K562 (cell line): ENCODE measurements around the gene NUCKS1. TPM values are rescaled to one million over a fixed set of nuclear protein-coding genes. Genes with fewer than 3 reads are reported as not detected.

Experiments
- BRCA1 ChIP-seq, 2 experiments: fragments of 450-650 bp in 1 of 2; sonication (generic) in 1 of 2; formaldehyde crosslinking in 1 of 2; IDR thresholded peaks; 2 replicates each; pipeline versions ENCODE4 v1.5.0 to v1.6.1; 2017 to 2020; ENCODE audit warnings: mild to moderate bottlenecking in 1 of 2, missing genetic modification reagents in 1 of 2
- CHD7 ChIP-seq: fragments of 200-600 bp; sonication (generic); IDR thresholded peaks from one replicate; pipeline ENCODE4 v1.6.1; 2012; ENCODE audit warnings: mild to moderate bottlenecking, low read depth, low read length, inconsistent platforms
- TAF9B ChIP-seq: fragments of 450-650 bp; IDR thresholded peaks from 2 replicates; pipeline ENCODE4 v1.6.1; 2018; ENCODE audit warnings: mild to moderate bottlenecking; ENCODE audit not compliant: partially characterized antibody
- TCF3 ChIP-seq: sonication (generic); formaldehyde crosslinking; IDR thresholded peaks from 2 replicates; pipeline ENCODE4 v1.4.0; 2020; ENCODE audit warnings: mild to moderate bottlenecking, missing genetic modification reagents
- TRIM25 ChIP-seq: fragments of 450-650 bp; IDR thresholded peaks from 2 replicates; pipeline ENCODE4 v1.7.0; 2016; ENCODE audit warnings: borderline replicate concordance
- USF1 ChIP-seq: sonication (generic); formaldehyde crosslinking; IDR thresholded peaks from 2 replicates; pipeline ENCODE4 v1.9.0; 2022; ENCODE audit warnings: mild to moderate bottlenecking, missing genetic modification reagents
- ZNF274 ChIP-seq: IDR thresholded peaks from 2 replicates; pipeline ENCODE4 v1.6.1; 2011; ENCODE audit warnings: low read depth, mild to moderate bottlenecking, low read length, moderate library complexity, borderline replicate concordance
- ZNF644 ChIP-seq: fragments of 200-800 bp; sonication (Bioruptor generic); IDR thresholded peaks from 2 replicates; pipeline ENCODE4 v1.6.1; 2016; ENCODE audit warnings: low read depth, missing genetic modification characterization, missing compliant biosample characterization
- polyA plus RNA-seq, 8 experiments: library from polyadenylated mRNA; depleted of rRNA in 4 of 8; stranded (reverse) in 5 of 8; unstranded in 3 of 8; fragments of >200 nt; fragmentation: Nextera tagmentation in 2 of 8; fragmentation: Illumina TruSeq in 1 of 8; extraction: Ambion mirVana in 2 of 8; extraction: Trizol in 1 of 8; gene quantifications; 2 replicates each; pipeline versions ENCODE4 v1.2.1 to v1.2.3, GENCODE V29; 2011 to 2014; ENCODE audit warnings: inconsistent platforms in 1 of 8, missing spikeins in 1 of 8
- total RNA-seq, 7 experiments: library from RNA; depleted of rRNA in 6 of 7; stranded (reverse); fragments of >200 nt in 6 of 7; fragmentation: Illumina TruSeq in 2 of 7; extraction: Trizol in 2 of 7; gene quantifications; 2 replicates each; pipeline versions ENCODE4 v1.2.1 to v1.2.3, GENCODE V29; 2011 to 2021; ENCODE audit warnings: low replicate concordance in 1 of 7
- TF ChIP-seq, protein P1 (sequence below): IDR thresholded peaks from 2 replicates; pipeline ENCODE4 v1.6.1; 2011; ENCODE audit warnings: borderline replicate concordance, low read depth, mild to moderate bottlenecking, moderate library complexity, low read length; ENCODE audit not compliant: insufficient read depth, poor library complexity, severe bottlenecking

Gene NUCKS1
- total and polyA plus RNA-seq, 9 of the 15 experiments (the other 6 are each of a cell fraction or from before 2014, with no cell fraction given): 66.7 to 244 (median 149) TPM

- TF ChIP-seq, protein P1, sequence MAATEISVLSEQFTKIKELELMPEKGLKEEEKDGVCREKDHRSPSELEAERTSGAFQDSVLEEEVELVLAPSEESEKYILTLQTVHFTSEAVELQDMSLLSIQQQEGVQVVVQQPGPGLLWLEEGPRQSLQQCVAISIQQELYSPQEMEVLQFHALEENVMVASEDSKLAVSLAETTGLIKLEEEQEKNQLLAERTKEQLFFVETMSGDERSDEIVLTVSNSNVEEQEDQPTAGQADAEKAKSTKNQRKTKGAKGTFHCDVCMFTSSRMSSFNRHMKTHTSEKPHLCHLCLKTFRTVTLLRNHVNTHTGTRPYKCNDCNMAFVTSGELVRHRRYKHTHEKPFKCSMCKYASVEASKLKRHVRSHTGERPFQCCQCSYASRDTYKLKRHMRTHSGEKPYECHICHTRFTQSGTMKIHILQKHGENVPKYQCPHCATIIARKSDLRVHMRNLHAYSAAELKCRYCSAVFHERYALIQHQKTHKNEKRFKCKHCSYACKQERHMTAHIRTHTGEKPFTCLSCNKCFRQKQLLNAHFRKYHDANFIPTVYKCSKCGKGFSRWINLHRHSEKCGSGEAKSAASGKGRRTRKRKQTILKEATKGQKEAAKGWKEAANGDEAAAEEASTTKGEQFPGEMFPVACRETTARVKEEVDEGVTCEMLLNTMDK: no peak
- TF ChIP-seq ZNF274 (no peak), CHD7 (no peak), ZNF644 (tag) (peak; percentile 94), USF1 (peak; percentile 98), TRIM25 (no peak), TCF3 (no peak), TAF9B (no peak), BRCA1 (IDR thresholded peaks at IDR 0.05) (no peak), BRCA1 (CRISPR knock-in tag; IDR thresholded peaks at IDR 0.05) (no peak)
Observed at GRCh38 chr1:205775015-205775716, 25.2 kb upstream of the NUCKS1 start, which contains the start of gene RAB29 (continued).
